Body of pancreas (tissue), 4 donors: Measurements from ENCODE around the gene VWA8.

Experiments
- CTCF ChIP-seq, 7 experiments: fragments of 450-650 bp in 4 of 7; fragments of 200-600 bp in 3 of 7; sonication (generic) in 3 of 7; IDR thresholded peaks; one replicate each; pipeline ENCODE4 v1.5.1; 2016 to 2019; ENCODE audit warnings: antibody characterized with exemption in 7 of 7
- POLR2A ChIP-seq, 3 donors: fragments of 450-650 bp; IDR thresholded peaks; one replicate each; pipeline ENCODE4 v1.6.1; 2016; ENCODE audit warnings: antibody characterized with exemption in 3 of 3, mild to moderate bottlenecking in 2 of 3

- TF ChIP-seq CTCF (IDR thresholded peaks at IDR 0.05) (no peak), POLR2A (IDR thresholded peaks at IDR 0.05) (no peak)
These were observed 417.1 kb downstream of the VWA8 start for GRCh38 chr13:41543664-41544300.
